T47D (cell line): ENCODE measurements around the gene DTNA.
A peak's percentile ranks its signal among the peaks of the same experiment; 100 is the strongest.

Experiments
- DNase-seq, 2 experiments: peaks; one replicate each; pipeline versions ENCODE4 v3.0.0 to v3.0.0-alpha.2; 2011 to 2012; ENCODE audit warnings: low read depth in 1 of 2, low spot score in 1 of 2
- JUND ChIP-seq: IDR thresholded peaks from 2 replicates; pipeline ENCODE4 v1.6.1; 2012; ENCODE audit warnings: low read depth
- in situ Hi-C: cut with HindIII; loops from 2 replicates; pipeline ENCODE4 v1.10.0; 2016; ENCODE audit warnings: low sequenced_read_pairs, low pct_unique_long_range_greater_than_20kb

The DTNA gene

DNA sequence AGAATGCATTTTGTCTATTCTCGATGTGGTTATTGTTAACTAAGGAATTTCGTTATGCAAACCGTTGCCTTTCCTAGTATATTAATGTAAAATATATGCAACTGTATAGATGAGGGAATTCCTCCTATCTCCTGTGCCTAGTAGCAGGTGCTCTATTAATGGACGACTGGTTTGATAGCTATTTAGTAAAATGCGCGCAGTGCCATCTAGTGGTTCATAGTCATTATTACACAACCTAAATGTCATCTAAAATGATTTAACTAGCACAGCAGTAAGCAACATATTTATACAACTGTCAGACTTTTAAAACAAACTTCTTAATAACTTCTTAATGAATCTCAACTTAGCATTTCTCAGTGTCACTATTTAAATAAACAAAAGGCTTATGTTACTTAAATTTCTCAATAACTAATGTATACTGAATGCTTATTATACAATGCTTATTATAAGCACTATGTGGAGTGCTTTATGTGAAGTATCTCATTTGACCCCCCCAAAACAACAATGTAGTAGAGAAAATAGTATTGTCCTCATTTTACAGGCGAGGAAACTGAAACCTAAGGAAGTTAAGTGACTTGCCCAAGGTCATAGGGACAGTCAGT, 77.9 kb downstream of the DTNA start:
- DNase-seq: peak; percentile 20 to 69
- in situ Hi-C loops: no loop called here
- TF ChIP-seq JUND: no peak

DNA sequence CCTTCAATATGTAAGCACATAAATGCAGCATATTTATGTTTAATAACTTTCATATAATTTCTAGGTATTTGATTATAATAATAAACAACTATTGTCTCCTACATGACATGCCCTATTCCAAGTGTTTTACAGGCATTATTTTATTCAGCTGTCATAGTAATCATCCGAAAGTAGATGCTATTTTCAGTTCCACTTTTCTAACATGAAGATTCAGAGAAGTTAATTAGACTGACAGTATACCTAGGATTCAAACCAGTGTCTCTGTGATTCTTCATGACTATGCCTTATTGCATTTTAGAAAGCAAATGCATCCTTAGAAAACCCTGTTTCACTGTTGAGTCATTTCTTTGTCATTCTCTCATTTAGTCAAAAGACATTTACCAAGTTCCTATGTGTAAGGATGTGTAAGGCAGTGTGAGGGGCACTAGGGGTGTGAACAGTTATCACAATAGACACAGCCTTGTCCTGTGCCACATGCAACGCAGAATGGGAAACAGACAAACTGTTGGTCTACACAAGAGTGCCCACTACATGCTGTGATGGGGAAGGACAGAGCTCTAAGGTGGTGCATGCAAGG, 79.8 kb downstream of the DTNA start:
- TF ChIP-seq JUND: no peak
- in situ Hi-C loops: no loop called here
- no peak for DNase-seq

DNA sequence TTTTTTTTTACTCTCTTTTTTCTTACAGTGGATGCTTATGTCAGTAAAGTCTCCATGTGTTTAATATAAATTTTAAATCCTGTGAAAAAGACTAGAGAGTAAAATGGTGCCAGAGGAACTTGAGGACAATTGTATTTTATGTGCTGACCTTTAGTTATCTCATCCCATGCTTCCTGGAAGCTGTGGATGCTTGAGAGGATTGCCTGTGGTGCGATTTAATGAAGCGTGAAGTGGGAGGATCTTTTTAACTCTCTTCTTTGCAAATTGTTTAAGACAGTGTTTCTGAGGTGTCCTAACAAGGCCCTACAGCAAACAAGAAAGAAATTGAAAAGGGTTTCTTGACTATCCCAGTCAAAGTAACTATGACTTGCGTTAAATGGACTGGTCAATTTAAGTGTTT, 84.2 kb downstream of the DTNA start:
- no peak for TF ChIP-seq JUND
- DNase-seq: no peak
- in situ Hi-C loops: no loop called here

DNA sequence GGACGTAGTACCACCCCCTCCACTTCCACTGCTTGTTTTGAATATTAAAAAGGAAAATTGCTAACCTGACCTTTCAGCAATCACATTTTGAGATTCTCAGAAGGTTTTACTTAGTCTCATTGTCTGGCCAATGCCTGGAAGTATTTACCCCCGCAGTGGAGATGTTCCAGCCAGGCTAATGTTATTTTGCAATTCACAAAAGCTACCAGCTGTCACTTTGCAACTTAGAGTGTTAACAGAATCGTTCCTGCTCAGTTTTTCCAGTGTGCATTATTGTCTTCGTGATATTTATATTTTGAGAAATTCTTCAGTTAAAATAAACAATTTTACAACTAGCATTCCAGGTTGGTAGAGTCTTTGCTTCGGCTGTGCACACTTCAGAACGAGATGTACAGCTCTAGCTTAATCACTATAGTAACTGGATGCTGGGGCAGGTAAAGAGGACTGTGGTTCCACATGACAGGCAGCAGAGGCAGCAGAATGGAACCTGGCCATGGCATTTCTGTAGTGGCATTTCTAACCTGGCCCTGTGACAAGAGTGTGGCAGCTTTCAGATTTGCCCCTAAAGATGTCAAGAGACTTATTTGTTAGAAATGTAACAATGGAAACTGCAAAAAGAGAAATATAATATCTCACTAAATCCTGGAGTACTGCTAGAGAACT, 85.1 kb downstream of the DTNA start:
- in situ Hi-C loops: no loop called here
- DNase-seq: no peak
- TF ChIP-seq JUND: no peak

DNA sequence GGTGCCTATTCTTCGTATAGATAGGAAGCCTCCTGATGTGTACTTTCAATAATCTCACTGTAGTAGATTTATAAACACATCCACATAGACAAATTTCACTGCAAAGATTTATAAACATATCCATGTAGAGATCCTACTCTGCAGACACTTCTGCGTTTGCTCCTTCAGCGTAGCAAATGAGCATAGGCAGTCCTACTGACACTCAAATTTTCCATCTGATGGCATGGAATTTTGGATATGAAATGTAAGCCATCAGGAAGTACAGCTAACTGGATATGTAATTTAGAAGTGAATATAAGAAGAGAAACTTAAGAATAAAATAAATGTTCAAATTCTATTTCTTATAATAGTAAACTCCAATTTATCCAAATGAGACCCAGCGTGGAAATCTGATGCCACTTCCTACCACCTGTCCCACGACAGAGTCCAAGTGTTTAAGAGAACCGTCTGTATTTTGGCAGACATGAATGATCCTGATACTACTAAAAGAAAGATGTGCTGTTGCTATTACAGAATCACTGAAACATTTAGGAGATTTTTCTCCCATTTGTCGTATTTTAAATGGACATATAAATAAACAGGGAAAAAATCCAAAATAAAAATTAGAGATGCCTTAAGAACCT, 86.0 kb downstream of the DTNA start:
- in situ Hi-C loops: no loop called here
- TF ChIP-seq JUND: no peak
- no peak for DNase-seq

DNA sequence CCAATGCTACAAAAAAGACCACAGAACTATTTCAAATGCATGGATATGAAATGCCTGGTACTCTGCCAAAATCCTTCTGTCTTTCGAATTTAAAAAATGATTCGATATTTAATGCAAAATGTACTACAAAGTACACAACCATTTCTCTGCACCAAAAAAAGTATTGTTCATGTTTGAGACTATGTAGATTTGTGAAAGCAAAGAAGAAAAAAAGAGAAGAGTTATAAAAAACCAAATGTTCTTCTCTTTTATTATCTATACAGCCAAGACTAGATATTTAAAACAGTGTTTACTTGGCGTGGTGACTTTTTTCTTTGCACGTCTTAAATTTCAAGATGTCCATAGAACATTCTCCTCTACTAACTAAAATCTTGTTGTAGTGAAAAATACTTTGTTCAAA, 89.2 kb downstream of the DTNA start:
- no peak for DNase-seq
- in situ Hi-C loops: no loop called here
- TF ChIP-seq JUND: no peak

DNA sequence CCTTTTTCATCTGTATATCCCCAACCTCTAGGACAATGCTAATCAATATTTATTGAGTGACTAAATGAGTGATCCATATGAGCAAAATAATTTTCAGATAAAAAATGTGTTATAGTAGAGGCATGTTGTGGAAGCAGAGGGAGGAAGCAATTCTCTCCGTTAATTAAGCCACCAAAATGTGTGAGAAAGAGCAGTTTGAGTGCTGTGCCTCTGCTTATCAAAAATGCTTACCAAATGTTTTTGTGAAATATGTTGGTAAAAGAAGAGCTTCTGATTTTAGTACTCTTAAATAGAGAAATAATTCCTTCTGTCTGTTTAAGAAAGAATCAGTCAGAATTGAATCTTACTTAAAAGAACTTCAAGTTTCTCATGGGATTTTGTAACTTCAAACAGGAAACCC, 90.3 kb downstream of the DTNA start:
- TF ChIP-seq JUND: no peak
- in situ Hi-C loops: no loop called here
- DNase-seq: no peak

DNA sequence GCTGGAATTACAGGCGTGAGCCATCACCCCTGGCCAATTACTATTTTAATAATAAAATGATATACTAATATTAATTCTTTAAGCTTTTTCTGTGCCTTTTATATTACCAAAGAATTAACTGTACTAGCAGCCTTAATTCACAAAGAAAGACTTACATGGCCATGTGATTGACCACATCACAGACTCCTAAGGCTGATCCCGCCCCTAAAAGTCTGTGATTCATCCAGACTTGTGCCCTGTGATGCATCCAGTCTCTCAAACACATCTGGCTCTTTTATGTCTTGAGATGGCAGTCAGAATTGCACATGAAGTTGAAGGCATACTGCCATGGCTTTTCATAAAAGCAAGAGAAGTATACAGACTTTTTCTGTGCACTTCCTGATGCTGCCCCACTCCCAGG, 91.7 kb downstream of the DTNA start:
- no peak for TF ChIP-seq JUND
- no peak for DNase-seq
- in situ Hi-C loops: no loop called here

DNA sequence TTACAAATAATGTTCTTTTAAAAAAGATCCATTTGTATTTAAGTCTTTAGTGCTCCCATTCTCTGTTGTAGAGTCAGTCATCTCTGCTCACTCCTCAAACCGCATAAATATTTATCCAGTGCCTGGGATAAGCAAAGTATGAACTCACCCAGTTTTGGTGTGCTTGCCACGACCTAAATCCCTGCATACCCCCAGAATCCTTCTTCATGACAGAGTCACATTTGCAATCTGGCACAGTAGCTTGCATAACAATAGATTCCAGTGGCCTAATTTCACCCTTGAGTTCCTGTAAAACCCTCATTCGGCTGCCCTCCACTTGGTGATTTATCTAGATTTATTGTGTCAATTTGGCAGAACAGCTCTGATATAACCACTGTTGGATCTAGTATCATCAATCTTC, 92.9 kb downstream of the DTNA start:
- TF ChIP-seq JUND: no peak
- DNase-seq: no peak
- in situ Hi-C loops: no loop called here

DNA sequence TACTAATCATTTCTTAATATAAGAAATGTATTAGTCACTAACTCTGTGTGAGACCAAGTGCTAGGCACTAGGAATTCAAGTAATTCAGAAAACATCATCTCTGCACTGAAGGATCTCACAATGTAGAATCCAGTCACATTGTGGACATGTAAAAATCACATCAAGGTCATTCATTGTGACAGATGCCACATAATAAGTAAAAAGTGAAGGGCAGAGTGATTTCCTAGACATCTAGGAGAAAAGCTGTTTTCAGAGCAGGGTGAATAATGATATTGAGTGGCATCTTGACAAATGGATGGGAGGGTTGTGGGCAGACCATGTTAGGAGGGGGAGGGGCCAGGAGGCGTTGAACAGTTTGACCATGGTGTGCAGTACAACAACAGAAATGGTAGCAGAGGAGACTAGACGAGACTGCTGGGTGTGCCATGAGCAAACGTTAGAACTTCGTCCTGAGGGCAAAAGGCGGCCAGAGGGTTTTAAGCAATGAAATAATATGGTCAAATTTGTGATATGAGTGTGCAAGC, 93.8 kb downstream of the DTNA start:
- in situ Hi-C loops: no loop called here
- no peak for DNase-seq
- no peak for TF ChIP-seq JUND

DNA sequence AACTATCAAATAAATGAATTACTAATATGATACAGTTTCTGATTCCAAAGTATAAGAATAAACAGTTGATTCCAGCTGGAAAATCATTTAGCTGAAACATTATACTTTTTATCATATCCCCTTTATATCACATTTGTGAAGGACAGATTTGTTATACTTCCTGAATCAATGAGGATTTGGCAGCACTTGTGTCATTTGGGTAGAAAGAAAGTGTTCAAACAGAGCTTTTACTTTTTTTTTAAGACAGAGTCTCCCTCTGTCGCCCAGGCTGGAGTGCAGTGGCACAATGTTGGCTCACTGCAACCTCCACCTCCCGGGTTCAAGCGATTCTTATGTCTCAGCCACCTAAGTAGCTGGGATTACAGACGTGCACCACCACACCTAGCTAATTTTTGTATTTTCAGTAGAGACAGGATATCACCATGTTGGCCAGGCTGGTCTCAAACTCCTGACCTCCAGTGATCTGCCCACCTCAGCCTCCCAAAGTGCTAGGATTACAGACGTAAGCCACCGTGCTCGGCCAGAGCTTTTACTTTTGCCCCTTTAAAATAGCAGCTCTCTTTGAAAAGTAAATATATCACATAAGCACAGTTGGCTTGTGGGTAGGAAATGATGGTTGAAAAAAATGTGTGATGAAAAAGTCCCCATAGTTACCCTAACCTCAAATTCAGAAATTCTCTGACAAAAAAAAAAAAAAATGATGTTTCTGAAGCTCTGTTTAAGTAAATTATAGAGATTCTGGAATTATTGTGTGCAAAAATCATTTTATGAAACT, 95.2 kb downstream of the DTNA start:
- in situ Hi-C loops: no loop called here

DNA sequence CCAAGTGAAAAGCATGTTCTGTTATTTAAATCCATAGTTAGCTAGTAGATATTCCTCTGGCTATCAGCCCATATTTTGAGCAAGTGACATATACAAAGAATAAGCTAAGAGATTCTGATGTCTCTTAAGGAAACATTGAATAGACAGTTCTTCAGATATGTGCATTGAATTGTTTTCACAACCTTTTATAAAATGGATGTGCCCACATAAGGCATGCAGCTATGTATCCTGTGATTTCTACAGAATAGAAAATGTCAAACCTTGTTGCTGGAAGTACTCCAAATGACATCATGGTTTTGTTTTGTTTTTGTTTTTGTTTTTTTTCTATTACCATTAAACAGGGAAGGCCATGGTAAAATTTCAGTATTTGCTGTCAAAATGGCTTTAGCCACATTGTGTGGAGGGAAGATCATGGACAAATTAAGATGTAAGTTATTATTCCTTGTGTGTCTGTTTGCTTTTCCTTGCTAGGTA, 95.8 kb downstream of the DTNA start:
- in situ Hi-C loops: no loop called here
- no peak for TF ChIP-seq JUND

More for the DNA sequence above, 95.2 kb downstream of the DTNA start:
- DNase-seq: no peak
- TF ChIP-seq JUND: no peak

More for the DNA sequence above, 95.8 kb downstream of the DTNA start:
- DNase-seq: no peak
